Measurements from ENCODE around the gene HTRA3. TPM values are rescaled to one million over a fixed set of nuclear protein-coding genes. Genes with fewer than 3 reads are reported as not detected.

The HTRA3 gene
- total RNA-seq, 1 experiment from 2014 or later, result 2.3 TPM

GRCh38 chr4:8307121-8307520 lies 37.6 kb downstream of the HTRA3 start:
- ChIA-PET POLR2A (no interaction called here), CTCF (interaction anchor here (0.5 to 3.0 kb wide), 13 partner anchors 8 to 300 kb away, joined by 3 to 18 read pairs (median 5); no protein-coding TSS in a partner anchor)
- ATAC-seq (no peak), DNase-seq (ENCODE audit: low spot score) (peak; percentile 6)
- Mint-ChIP-seq H3K4me3 (no peak overlapping the region), H3K27ac (no peak overlapping the region), H3K4me1 (0 out of 2 replicates have a peak, but pooled peaks cover 3% of the 10 kb centered on the region), H3K36me3 (no peaks in the 10 kb centered on the region), H3K9me3 (peaks cover 6% of the 10 kb centered on the region), H3K27me3 (ENCODE audit: low read depth) (peaks cover 5% of the 10 kb centered on the region)
- TF ChIP-seq TP53 (CRISPR knock-in tag; IDR thresholded peaks at IDR 0.05) (no peak), NR3C1 (CRISPR knock-in tag; conservative IDR thresholded peaks at IDR 0.05; ENCODE audit: low read depth) (no peak), NR1H2 (CRISPR knock-in tag; IDR thresholded peaks at IDR 0.05) (no peak), EMX1 (CRISPR knock-in tag; IDR thresholded peaks at IDR 0.05) (no peak), CBFB (CRISPR knock-in tag; IDR thresholded peaks at IDR 0.05; ENCODE audit: low read depth) (no peak), ELF4 (CRISPR knock-in tag; IDR thresholded peaks at IDR 0.05; ENCODE audit: low read depth) (no peak), ZMAT4 (CRISPR knock-in tag; IDR thresholded peaks at IDR 0.05) (no peak), USF1 (CRISPR knock-in tag; IDR thresholded peaks at IDR 0.05) (no peak), JAZF1 (CRISPR knock-in tag; IDR thresholded peaks at IDR 0.05) (no peak), ZNF425 (CRISPR knock-in tag; conservative IDR thresholded peaks at IDR 0.05) (no peak), ATF1 (CRISPR knock-in tag; IDR thresholded peaks at IDR 0.05) (no peak), ZNF512 (CRISPR knock-in tag; IDR thresholded peaks at IDR 0.05; ENCODE audit: borderline replicate concordance) (no peak), ATF6 (CRISPR knock-in tag; IDR thresholded peaks at IDR 0.05) (no peak), TCF7 (CRISPR knock-in tag; IDR thresholded peaks at IDR 0.05; ENCODE audit: low read depth) (no peak)

GRCh38 chr4:8307714-8308113 lies 38.2 kb downstream of the HTRA3 start:
- ATAC-seq, result no peak
- Mint-ChIP-seq H3K27ac (no peak overlapping the region), H3K36me3 (no peaks in the 10 kb centered on the region), H3K27me3 (ENCODE audit: low read depth) (peaks cover 5% of the 10 kb centered on the region), H3K9me3 (peaks cover 10% of the 10 kb centered on the region), H3K4me3 (no peak overlapping the region), H3K4me1 (0 out of 2 replicates have a peak, but pooled peaks cover 3% of the 10 kb centered on the region)
- ChIA-PET CTCF (interaction anchor here (1.5 to 3.0 kb wide), 3 partner anchors 13 to 95 kb away, joined by 4 to 18 read pairs (median 5); no protein-coding TSS in a partner anchor), POLR2A (no interaction called here)
- DNase-seq (ENCODE audit: low spot score), result peak; percentile 2
- no peak for TF ChIP-seq MXD4 (CRISPR knock-in tag; IDR thresholded peaks at IDR 0.05; ENCODE audit: borderline replicate concordance)
- TF ChIP-seq ZNF396 (CRISPR knock-in tag; IDR thresholded peaks at IDR 0.05; ENCODE audit: borderline replicate concordance), result no peak
- TF ChIP-seq JUN (CRISPR knock-in tag; IDR thresholded peaks at IDR 0.05), result no peak
- no peak for TF ChIP-seq GABPB1 (CRISPR knock-in tag; IDR thresholded peaks at IDR 0.05)
- TF ChIP-seq ZNF423 (CRISPR knock-in tag; IDR thresholded peaks at IDR 0.05), result no peak
- TF ChIP-seq CREB1 (CRISPR knock-in tag; IDR thresholded peaks at IDR 0.05), result no peak
- no peak for TF ChIP-seq RELA (CRISPR knock-in tag; IDR thresholded peaks at IDR 0.05; ENCODE audit: borderline replicate concordance)
- TF ChIP-seq PRRX2 (CRISPR knock-in tag; IDR thresholded peaks at IDR 0.05), result no peak
- no peak for TF ChIP-seq NFATC4 (CRISPR knock-in tag; IDR thresholded peaks at IDR 0.05)
- TF ChIP-seq ATF3 (CRISPR knock-in tag; conservative IDR thresholded peaks at IDR 0.05), result no peak
